Vagina (tissue), 2 donors: ENCODE data around the gene SLC29A2. TPM values are rescaled to one million over a fixed set of nuclear protein-coding genes. Genes with fewer than 3 reads are reported as not detected.

Experiments
- DNase-seq, 2 donors: peaks; one replicate each; pipeline ENCODE4 v3.0.0-alpha.2; 2017; ENCODE audit errors: extremely low spot score in 2 of 2
- H3K27ac ChIP-seq: fragments of 200-600 bp; sonication (generic); one replicate; pipeline ENCODE4 v1.5.1; 2019
- H3K27me3 ChIP-seq: fragments of 200-600 bp; sonication (generic); one replicate; pipeline ENCODE4 v1.5.1; 2019
- H3K36me3 ChIP-seq, 2 donors: fragments of 200-600 bp; sonication (generic); one replicate each; pipeline ENCODE4 v1.5.1; 2017 to 2019
- H3K4me1 ChIP-seq: fragments of 200-600 bp; sonication (generic); one replicate; pipeline ENCODE4 v1.5.1; 2019
- H3K4me3 ChIP-seq, 2 donors: fragments of 200-600 bp; sonication (generic); 1 replicate in 1 of 2; 2 replicates in 1 of 2; pipeline ENCODE4 v1.5.1; 2016 to 2019
- H3K9me3 ChIP-seq: fragments of 200-600 bp; sonication (generic); one replicate; pipeline ENCODE4 v1.5.1; 2019
- POLR2A ChIP-seq, 2 donors: fragments of 450-650 bp; IDR thresholded peaks; one replicate each; pipeline ENCODE4 v1.6.1; 2017; ENCODE audit warnings: antibody characterized with exemption in 2 of 2, mild to moderate bottlenecking in 2 of 2, moderate library complexity in 2 of 2
- POLR2AphosphoS5 ChIP-seq, 2 donors: sonication (generic); formaldehyde crosslinking; IDR thresholded peaks; one replicate each; pipeline ENCODE4 v1.9.0; 2017; ENCODE audit warnings: antibody characterized with exemption in 2 of 2, mild to moderate bottlenecking in 2 of 2, low read depth in 1 of 2; ENCODE audit not compliant: insufficient read depth in 1 of 2
- intact Hi-C: fragments of 100-400 bp; cut with DNase I; formaldehyde crosslinking; loops from one replicate; pipeline ENCODE4 v1.15.1; 2023
- total RNA-seq: library from RNA; depleted of rRNA; stranded (reverse); fragments of >200 nt; gene quantifications from one replicate; pipeline ENCODE4 v1.2.3, GENCODE V29; 2016
- TF ChIP-seq, protein P1 (sequence below), 3 experiments: fragments of 450-650 bp in 2 of 3; fragments of 200-600 bp in 1 of 3; sonication (generic) in 1 of 3; IDR thresholded peaks; one replicate each; pipeline ENCODE4 v1.5.1; 2017 to 2019; ENCODE audit warnings: antibody characterized with exemption in 3 of 3, mild to moderate bottlenecking in 2 of 3, moderate library complexity in 2 of 3

The SLC29A2 gene
- total RNA-seq, 1 donor from 2014 or later = 4.2 TPM

- Histone ChIP-seq H3K27ac (no peak overlapping the region), H3K36me3 (no peaks in the 10 kb centered on the region), H3K4me3 (no peak overlapping the region), H3K4me1 (peaks cover 28% of the 10 kb centered on the region), H3K27me3 (no peaks in the 10 kb centered on the region), H3K9me3 (no peaks in the 10 kb centered on the region)
- no peak for DNase-seq
- intact Hi-C loops = no loop called here
- TF ChIP-seq, protein P1, sequence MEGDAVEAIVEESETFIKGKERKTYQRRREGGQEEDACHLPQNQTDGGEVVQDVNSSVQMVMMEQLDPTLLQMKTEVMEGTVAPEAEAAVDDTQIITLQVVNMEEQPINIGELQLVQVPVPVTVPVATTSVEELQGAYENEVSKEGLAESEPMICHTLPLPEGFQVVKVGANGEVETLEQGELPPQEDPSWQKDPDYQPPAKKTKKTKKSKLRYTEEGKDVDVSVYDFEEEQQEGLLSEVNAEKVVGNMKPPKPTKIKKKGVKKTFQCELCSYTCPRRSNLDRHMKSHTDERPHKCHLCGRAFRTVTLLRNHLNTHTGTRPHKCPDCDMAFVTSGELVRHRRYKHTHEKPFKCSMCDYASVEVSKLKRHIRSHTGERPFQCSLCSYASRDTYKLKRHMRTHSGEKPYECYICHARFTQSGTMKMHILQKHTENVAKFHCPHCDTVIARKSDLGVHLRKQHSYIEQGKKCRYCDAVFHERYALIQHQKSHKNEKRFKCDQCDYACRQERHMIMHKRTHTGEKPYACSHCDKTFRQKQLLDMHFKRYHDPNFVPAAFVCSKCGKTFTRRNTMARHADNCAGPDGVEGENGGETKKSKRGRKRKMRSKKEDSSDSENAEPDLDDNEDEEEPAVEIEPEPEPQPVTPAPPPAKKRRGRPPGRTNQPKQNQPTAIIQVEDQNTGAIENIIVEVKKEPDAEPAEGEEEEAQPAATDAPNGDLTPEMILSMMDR (IDR thresholded peaks at IDR 0.05) = no peak
- TF ChIP-seq POLR2A (IDR thresholded peaks at IDR 0.05) (no peak), POLR2AphosphoS5 (IDR thresholded peaks at IDR 0.05; ENCODE audit: insufficient read depth in 1 of 2, low read depth in 1 of 2) (no peak)
These were observed 2.3 kb downstream of the SLC29A2 start for GRCh38 chr11:66369073-66369894.

DNA sequence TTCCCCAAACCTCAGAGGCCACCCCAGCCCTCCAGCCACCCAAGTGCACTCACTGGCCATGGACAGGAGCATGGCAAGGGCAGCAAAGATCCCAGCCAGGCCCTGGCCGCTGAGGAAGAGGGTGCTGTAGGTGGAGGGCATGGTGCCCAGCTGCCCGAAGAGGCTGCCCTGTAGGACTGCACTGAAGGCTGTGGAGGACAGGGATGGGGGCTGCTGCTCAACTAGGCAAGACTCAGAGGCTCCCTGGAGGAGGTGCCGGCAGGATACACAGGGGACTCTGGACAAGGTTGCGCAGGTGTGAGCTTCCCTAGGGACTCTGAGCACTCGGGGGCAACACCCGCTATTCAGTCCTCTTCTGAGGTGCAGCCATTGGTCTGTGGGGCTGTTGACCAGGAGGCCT lies 3.1 kb downstream of the SLC29A2 start:
- Histone ChIP-seq H3K4me3 (no peak overlapping the region), H3K27me3 (no peaks in the 10 kb centered on the region), H3K9me3 (no peaks in the 10 kb centered on the region), H3K27ac (no peak overlapping the region), H3K4me1 (peaks cover 28% of the 10 kb centered on the region), H3K36me3 (no peaks in the 10 kb centered on the region)
- intact Hi-C loops = no loop called here
- TF ChIP-seq, protein P1 (IDR thresholded peaks at IDR 0.05) = no peak
- no peak for TF ChIP-seq POLR2AphosphoS5 (IDR thresholded peaks at IDR 0.05; ENCODE audit: insufficient read depth in 1 of 2, low read depth in 1 of 2)
- no peak for TF ChIP-seq POLR2A (IDR thresholded peaks at IDR 0.05)
- no peak for DNase-seq

- no peak for DNase-seq
- Histone ChIP-seq H3K27ac (no peak overlapping the region), H3K4me3 (no peak overlapping the region), H3K36me3 (no peaks in the 10 kb centered on the region), H3K4me1 (peaks cover 28% of the 10 kb centered on the region), H3K9me3 (no peaks in the 10 kb centered on the region), H3K27me3 (no peaks in the 10 kb centered on the region)
- intact Hi-C loops = no loop called here
- TF ChIP-seq POLR2AphosphoS5 (IDR thresholded peaks at IDR 0.05; ENCODE audit: insufficient read depth in 1 of 2, low read depth in 1 of 2) (no peak), POLR2A (IDR thresholded peaks at IDR 0.05) (no peak)
- TF ChIP-seq, protein P1 (IDR thresholded peaks at IDR 0.05) = no peak
These were observed 3.8 kb downstream of the SLC29A2 start for GRCh38 chr11:66367561-66368312.

DNA sequence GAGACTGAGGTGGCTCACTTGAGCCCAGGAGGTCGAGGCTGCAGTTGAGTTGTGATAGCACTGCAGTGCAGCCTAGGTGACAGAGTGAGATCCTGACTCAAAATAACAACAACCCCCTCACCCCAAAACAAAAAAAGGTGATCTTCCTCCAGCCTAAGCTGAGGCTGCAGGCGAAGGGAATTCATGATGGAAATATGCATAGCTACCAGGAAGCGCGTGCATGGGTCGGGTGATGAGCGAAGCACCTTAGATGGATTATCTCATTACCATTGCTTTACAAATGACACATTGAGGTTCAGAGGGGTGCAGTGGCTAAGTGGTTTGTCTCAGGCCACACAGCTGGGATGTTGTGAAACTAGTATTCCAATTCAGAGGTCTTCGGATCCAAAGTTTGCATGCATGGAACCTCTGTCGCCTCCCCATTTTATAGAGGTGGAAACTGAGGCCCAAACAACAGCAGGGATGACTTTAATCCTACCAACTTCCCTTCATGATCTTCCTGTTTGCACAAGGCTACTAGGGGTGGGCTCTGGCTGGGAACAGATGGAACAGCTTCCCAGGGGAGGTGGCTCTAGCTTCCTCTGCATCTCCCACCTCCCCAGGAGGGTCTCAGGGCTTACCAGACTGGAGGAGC lies 4.6 kb downstream of the SLC29A2 start:
- Histone ChIP-seq H3K36me3 (no peaks in the 10 kb centered on the region), H3K27ac (no peak overlapping the region), H3K9me3 (no peaks in the 10 kb centered on the region), H3K27me3 (no peaks in the 10 kb centered on the region), H3K4me1 (peaks cover 21% of the 10 kb centered on the region), H3K4me3 (no peak overlapping the region)
- TF ChIP-seq, protein P1 (IDR thresholded peaks at IDR 0.05) = no peak
- TF ChIP-seq POLR2AphosphoS5 (IDR thresholded peaks at IDR 0.05; ENCODE audit: insufficient read depth in 1 of 2, low read depth in 1 of 2) (no peak), POLR2A (IDR thresholded peaks at IDR 0.05) (no peak)
- intact Hi-C loops = no loop called here
- no peak for DNase-seq
